IMR-90 (cell line): ENCODE measurements around the gene ZNF423.

Experiments used
- ELK1 ChIP-seq: fragments of 150-350 bp; IDR thresholded peaks from 2 replicates; pipeline ENCODE4 v1.6.1; 2016; ENCODE audit warnings: low read depth, mild to moderate bottlenecking, low read length, moderate library complexity, borderline replicate concordance
- MAFK ChIP-seq: IDR thresholded peaks from 2 replicates; pipeline ENCODE4 v1.6.1; 2012; ENCODE audit warnings: low read depth, low read length, improper control_type of control experiment
- MXI1 ChIP-seq: IDR thresholded peaks from 2 replicates; pipeline ENCODE4 v1.6.1; 2012; ENCODE audit warnings: low read depth, mild to moderate bottlenecking, low read length, moderate library complexity, borderline replicate concordance
- NFE2L2 ChIP-seq: fragments of 150-350 bp; IDR thresholded peaks from 2 replicates; pipeline ENCODE4 v1.6.1; 2016; ENCODE audit warnings: low read depth, mild to moderate bottlenecking, low read length
- RAD21 ChIP-seq: IDR thresholded peaks from 2 replicates; pipeline ENCODE4 v1.6.1; 2012; ENCODE audit warnings: low read length, improper control_type of control experiment
- TF ChIP-seq, protein P1 (sequence below): conservative IDR thresholded peaks from 2 replicates; pipeline ENCODE4 v1.5.1; 2012; ENCODE audit warnings: mild to moderate bottlenecking, low read depth, low read length, improper control_type of control experiment

DNA sequence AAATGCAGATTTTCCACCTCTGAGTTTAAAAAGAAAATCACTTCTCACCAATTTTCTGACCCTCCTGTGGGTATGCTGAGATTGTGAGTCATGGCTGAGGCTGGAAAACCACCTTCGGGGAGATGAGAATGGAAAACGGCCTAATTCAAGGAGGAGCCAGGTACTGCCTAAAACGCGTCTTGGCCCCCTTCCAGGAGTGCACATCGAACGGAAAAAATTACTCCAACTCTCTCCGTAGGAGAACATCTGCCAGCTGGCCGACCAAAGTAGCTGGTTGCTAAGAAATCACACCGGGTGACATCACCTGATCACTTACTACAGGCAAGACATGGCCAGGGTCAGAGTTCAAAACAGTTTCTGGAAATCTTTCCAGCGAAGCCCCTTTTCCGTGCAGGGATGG, 107.6 kb downstream of the ZNF423 start:
- TF ChIP-seq RAD21 (no peak), ELK1 (no peak), NFE2L2 (no peak), MXI1 (no peak), MAFK (no peak)
- TF ChIP-seq, protein P1, sequence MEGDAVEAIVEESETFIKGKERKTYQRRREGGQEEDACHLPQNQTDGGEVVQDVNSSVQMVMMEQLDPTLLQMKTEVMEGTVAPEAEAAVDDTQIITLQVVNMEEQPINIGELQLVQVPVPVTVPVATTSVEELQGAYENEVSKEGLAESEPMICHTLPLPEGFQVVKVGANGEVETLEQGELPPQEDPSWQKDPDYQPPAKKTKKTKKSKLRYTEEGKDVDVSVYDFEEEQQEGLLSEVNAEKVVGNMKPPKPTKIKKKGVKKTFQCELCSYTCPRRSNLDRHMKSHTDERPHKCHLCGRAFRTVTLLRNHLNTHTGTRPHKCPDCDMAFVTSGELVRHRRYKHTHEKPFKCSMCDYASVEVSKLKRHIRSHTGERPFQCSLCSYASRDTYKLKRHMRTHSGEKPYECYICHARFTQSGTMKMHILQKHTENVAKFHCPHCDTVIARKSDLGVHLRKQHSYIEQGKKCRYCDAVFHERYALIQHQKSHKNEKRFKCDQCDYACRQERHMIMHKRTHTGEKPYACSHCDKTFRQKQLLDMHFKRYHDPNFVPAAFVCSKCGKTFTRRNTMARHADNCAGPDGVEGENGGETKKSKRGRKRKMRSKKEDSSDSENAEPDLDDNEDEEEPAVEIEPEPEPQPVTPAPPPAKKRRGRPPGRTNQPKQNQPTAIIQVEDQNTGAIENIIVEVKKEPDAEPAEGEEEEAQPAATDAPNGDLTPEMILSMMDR, result no peak
